Measurements from ENCODE around the gene ISCU.
A peak's percentile ranks its signal among the peaks of the same experiment; 100 is the strongest.

The ISCU gene

DNA sequence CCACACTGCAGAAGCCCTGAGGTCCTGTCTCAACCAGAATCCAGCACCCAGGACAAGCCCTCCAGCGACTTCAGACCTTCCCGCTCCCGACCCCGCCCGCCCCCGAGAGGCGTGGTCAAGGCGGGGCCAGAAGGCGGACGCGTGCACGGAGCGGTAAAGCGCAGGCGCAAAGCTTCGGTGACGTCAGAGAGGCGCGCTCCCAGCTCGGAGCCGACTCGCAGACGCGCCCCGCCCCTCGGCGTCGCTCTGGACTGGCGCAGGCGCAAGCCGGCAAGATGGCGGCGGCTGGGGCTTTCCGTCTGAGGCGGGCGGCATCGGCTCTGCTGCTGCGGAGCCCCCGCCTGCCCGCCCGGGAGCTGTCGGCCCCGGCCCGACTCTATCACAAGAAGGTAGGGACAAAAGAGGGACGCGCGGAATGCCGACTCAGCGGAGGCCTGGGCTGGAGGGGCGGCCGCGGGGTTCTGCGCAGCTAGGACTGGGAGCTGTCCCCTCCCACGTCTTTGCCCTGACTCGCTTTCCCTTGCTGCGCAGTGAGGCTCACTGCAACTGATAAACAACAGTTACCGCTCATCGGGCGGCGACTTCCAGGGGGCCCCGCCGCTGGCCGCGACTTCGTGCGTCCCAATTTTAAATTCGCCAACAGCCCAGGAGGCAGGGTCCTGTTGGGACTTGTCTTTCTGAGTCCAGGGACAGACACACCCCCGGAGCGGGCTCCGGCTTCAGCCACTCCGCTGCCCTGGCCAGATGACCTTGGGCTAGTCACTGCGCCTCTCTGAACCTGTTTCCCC lies at the start of gene ISCU:
TSS of gene ISCU (plus strand) at position 249 of the 788 bp plus-strand sequence. CDS start at position 276, 27 bp downstream.
- intact Hi-C loops (cut with DNase I): loop anchor here (2.0 to 10.0 kb wide), 5 partner anchors 45 to 530 kb away; partner anchors contain the start of genes ALKBH2, CORO1C and FICD
- DNase-seq: peak; percentile 91 to 100 (median 98)

DNA sequence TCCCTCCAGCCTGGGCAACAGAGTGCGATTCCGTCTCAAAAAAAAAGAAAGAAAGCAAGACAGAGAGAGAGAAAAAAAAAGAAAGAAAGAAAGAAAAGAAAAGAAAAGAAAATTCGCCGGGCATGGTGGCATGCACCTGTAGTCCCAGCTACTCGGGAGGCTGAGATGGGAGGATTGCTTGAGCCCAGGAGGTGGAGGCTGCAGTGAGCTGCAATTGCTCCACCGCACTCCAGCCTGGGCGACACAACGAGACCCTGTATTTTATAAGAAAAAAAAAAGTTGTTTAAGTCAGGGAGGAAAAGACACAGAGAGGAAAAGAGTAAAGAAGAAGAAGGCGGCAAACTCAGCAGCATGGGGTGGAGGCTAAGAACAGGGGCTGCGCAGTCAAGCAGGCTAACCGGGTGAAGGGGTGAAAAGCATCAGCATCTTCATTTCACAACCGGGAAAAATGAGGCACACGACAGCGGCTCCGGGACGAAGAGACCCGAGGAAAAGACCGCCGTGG lies 47.9 kb upstream of the ISCU start:
- DNase-seq: no peak
- intact Hi-C loops (cut with DNase I): loop anchor here (5.0 to 10.0 kb wide), 2 partner anchors 600 to 832 kb away; no protein-coding TSS in a partner anchor

DNA sequence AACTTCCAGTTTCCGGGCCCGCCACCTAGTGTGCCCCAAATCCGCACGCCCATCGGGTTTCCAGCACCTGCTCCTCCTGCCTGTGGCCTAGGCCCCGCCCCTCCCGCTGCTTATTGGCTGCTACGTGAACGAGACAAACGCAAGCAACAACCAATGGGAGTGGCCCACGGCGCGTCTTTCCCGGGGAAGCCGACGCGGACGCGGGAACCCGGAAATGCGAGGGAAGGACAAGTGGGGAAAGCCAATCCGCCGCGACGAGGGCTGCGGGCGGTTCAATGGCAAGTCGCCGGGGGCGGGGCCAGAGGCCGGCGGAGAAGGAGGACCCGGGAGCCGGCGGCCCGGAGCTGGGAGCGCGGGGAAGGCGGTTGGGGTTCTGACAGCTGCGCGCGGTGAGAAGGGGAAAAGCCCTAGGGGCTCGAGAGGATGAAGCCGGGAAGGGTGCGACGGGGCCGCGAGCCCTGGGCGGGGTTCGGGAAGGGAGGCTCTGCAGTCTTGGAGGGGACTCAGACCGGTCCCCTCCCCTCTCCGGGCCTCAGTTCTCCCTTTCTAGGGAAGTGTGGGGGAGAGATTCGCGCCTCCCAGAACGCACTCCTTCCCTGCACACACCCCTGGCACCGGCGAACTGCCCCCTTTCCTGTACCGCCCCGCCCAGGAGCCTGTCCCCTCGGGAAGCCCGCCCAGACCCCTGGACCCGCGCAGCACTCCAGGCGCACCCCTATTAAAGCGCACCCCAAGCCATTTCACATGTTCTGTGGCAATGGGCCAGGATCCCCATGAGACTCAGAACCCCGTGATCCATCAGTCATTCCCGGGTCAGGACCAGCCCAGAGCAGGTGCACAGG lies 47.2 kb upstream of the ISCU start, which contains the start of gene FICD:
TSS of gene FICD (plus strand) at position 305 of the 842 bp plus-strand sequence. CDS start 1,696 bp downstream, outside the sequence.
- intact Hi-C loops (cut with DNase I): loop anchor here (5.0 to 10.0 kb wide), 3 partner anchors 47 to 833 kb away; partner anchors contain the start of genes ISCU and SART3
- peak; percentile 100 for DNase-seq

DNA sequence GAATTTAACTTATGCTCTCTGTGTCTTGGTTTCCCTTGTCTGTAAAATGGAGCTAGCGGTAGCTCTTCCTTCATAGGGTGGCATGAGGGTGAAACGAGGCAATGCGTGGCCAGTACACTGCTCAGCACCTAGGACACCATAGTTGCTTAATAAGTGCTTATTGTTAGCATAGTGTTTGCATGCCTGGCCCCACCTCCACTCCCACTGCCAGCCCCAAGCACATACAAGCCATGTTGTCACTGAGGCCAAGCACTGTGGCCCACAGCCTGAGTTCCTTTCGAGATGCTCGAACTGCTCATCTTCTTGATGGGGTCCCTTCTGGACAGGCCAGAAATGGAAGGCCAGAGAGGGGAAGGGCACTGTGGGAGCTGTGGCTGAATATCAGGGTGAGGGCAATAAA lies 46.5 kb upstream of the ISCU start:
- intact Hi-C loops (cut with DNase I): loop anchor here (5.0 to 10.0 kb wide), 2 partner anchors 46 to 601 kb away; partner anchors contain the start of genes ISCU and SART3

DNA sequence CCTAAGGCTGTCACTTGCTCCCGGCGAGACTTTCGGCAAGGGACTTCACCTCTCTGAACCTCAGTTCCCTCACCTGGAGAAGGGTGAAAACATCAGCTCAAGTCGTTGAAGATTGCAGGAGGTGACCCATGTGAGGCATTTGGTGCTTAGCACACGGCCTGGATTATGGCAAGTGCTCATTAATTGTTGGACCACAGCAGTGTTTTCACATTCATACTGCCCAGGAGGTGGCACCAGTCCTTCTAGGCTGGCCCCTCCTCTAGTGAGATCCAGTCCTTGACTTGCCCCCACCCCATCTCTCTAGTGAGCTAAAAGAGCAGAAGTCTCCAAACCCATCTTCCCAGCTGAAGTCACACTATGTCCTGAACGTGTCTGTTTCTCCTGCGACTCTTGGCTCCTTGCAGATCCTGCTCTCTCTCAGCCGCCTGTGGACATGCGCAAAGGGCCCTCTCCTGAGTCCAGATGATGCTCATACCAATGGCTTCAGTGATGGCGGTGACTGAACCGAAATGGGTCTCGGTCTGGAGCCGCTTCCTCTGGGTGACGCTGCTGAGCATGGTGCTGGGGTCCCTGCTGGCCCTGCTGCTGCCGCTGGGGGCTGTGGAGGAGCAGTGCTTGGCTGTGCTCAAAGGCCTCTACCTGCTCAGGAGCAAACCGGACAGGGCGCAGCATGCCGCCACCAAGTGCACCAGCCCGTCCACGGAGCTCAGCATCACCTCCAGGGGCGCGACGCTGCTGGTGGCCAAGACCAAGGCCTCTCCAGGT lies 45.7 kb upstream of the ISCU start:
- no peak for DNase-seq
- intact Hi-C loops (cut with DNase I): loop anchor here (5.0 to 10.0 kb wide), 2 partner anchors 46 to 602 kb away; partner anchors contain the start of genes ISCU and SART3

More for the DNA sequence above, 46.5 kb upstream of the ISCU start:
- DNase-seq: no peak

DNA sequence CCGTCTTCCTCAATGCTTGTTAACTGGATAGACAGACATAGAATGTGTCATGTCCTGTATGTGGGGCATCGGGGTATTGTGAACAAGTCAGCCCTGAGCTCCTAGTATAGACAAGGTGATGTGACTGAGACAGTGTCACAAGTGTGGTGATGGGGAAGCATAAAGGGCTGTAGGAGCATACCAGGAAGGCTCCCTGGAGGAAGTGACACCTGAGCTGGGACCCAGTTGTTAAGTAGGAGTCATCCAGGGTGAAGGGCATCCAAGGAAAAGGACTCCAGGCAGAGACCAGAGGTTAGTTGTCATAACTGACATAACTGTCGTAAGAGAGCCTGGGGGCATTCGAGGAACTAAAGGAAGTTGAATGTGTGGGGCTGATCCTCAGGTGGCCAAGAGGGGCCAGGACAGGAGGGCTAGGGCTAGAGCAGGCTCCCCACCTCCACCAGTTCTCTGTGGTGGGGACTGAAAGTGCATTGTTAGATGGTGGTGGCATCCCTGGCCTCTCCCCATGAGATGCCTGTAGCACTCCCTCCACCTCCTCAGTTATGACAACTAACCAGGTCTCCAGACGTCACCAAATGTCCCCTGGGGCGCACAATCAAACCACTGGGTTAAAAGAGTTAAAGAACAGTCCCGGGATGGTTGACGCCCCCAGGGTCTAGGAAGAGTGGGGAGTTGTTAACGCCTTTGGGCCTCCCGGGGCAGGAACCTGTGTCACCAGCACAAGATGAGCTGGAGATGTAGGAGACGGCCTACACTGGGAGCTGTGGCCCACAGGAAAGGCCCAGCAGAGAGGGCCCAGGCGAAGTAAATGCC lies 44.9 kb upstream of the ISCU start:
- intact Hi-C loops (cut with DNase I): loop anchor here (5.0 to 10.0 kb wide), 2 partner anchors 45 to 603 kb away; partner anchors contain the start of genes ISCU and SART3
- no peak for DNase-seq

DNA sequence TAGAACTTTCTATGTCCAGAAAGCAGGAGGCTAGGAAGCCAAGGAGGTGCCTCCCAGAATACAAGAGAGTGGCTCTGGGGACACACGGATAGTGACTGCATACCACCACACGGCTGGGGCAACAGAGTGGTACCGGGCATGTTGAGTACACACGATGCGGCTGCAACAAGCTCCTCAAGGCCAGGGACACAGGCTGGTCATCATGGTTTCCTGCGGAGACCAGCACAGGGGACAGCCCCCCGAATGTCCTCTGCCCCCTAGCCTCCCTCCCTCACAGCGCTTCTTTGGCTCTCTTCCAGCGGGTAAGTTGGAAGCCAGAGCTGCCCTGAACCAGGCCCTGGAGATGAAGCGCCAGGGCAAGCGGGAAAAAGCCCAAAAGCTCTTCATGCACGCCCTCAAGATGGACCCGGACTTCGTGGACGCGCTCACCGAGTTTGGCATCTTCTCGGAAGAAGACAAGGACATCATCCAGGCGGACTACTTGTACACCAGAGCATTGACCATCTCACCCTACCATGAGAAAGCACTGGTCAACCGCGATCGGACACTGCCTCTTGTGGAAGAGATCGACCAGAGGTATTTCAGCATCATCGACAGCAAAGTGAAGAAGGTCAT lies 44.2 kb upstream of the ISCU start:
- no peak for DNase-seq
- intact Hi-C loops (cut with DNase I): loop anchor here (5.0 to 10.0 kb wide), 2 partner anchors 44 to 603 kb away; partner anchors contain the start of genes ISCU and SART3

DNA sequence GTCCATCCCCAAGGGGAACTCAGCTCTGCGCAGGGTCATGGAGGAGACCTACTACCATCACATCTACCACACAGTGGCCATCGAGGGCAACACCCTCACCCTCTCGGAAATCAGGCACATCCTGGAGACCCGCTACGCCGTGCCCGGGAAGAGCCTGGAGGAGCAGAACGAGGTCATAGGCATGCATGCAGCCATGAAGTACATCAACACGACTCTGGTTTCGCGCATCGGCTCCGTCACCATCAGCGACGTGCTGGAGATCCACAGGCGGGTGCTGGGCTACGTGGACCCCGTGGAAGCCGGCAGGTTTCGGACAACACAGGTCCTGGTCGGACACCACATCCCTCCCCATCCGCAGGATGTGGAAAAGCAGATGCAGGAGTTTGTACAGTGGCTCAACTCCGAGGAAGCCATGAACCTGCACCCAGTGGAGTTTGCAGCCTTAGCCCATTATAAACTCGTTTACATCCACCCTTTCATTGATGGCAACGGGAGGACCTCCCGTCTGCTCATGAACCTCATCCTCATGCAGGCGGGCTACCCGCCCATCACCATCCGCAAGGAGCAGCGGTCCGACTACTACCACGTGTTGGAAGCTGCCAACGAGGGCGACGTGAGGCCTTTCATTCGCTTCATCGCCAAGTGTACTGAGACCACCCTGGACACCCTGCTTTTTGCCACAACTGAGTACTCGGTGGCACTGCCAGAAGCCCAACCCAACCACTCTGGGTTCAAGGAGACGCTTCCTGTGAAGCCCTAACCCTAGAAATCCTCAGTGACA lies 43.5 kb upstream of the ISCU start:
- intact Hi-C loops (cut with DNase I): loop anchor here (5.0 to 10.0 kb wide), 2 partner anchors 43 to 604 kb away; partner anchors contain the start of genes ISCU and SART3
- DNase-seq: no peak

DNA sequence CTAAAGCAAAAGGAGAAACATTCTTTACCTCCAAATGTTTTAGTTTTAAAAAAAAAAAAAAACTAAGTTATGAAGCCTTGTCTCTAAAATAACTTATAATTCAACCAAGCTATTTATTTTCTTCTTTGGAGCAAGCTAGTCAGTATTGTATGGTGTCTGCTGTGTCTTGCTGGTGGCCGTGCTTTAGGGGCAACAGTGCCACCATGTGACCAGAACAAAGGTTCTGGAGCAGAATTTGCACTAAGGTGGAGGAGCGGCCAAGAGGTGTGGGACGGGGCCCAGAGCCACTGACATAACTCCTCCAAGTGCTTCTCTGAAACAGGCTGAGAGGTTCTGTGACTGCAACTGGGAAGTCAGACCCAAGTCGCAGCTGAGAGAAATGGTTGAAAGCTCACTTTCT lies 42.8 kb upstream of the ISCU start:
- intact Hi-C loops (cut with DNase I): loop anchor here (5.0 to 10.0 kb wide), 2 partner anchors 43 to 605 kb away; partner anchors contain the start of genes ISCU and SART3
- DNase-seq: peak in 3 of 42 donors; percentile 21 to 45 (median 26)

DNA sequence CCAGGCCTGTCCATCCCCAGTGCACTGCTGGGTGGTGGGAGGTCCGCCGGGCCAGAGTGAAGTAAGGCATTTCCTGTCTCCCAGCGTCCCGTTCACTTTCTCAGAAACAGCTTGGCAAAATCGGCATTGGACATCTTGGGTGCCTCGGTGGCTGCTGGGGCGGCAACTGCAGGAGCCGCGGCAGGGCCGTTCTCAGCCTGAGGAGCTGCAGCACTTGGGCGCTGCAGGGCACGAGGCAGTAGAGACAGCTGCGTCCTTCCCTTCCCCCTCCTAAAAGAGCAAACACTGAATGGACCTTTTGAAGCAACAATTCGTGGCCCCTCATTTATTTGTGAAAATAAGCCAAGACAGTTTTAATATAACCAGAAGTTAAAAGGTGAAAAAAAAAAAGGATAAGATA lies 39.0 kb upstream of the ISCU start:
- peak in 17 of 42 donors; percentile 26 to 63 (median 48) for DNase-seq
- intact Hi-C loops (cut with DNase I): no loop called here

DNA sequence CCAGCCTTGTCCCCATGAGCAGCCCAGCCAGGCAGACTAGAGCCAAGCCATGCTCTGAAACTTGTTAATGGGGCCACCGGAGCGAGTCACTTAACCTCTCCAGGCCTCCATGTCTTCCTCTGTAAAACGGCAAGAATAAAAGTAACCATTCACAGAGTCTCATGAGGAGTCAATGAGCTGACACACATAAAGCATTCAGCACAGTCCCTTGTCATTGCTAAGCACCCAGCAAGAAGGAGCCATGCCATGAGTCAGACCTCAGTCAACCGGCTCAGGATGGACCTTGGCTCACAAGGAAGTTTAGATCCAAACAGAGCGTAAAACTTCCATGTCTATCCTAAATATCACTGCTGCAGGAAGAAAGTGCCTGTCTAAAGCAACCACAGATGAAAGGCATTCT lies 36.7 kb upstream of the ISCU start:
- DNase-seq: no peak
- intact Hi-C loops (cut with DNase I): no loop called here

DNA sequence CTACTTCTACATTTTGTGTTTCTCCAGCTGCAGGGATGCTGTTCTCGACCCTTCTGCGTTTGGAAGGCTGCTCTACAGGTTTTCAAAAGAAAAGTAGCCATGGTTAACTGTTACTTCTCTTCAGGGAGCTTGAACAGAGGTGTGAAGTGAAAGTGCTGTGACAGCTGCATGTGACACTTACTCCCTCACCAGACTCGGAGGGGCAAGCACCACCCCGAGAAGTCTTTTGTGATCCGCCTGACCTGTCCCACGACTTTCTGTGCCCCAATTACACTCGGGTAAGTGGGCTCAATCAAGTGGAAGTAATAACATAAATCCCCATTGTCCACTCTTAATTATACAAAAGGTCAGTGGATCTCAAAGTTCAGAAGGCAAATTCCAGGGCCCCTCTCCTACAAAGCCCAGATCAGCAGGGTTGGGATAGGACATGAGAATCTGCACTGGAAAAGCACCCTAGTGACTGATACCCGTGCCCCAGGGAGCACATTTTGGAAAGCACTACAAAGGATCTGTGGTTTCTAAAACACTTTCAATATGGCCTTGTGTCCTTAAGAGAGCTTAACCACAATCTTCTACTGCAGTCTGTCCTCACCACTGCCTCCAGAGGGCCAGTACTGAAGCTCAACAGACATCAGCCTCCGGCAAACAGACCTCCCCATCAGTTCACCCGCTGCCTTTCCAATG lies 35.8 kb upstream of the ISCU start:
- intact Hi-C loops (cut with DNase I): no loop called here
- no peak for DNase-seq

DNA sequence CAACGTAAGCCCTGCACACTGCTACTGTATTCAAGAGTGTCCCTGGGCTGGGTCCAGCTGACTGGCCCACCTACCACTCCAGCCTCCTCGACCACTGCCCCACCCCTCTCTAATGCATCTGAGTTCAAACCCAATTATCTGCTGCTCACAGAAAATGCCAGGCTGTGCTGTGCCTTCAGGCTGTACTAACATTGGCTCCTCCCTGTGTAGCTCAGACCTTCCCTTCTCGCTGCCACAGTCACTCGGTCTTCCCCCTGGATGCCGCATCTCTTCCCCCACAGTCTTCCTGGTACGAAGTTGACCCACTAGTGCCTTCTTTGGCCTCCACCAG lies 35.3 kb upstream of the ISCU start:
- no peak for DNase-seq
- intact Hi-C loops (cut with DNase I): no loop called here

DNA sequence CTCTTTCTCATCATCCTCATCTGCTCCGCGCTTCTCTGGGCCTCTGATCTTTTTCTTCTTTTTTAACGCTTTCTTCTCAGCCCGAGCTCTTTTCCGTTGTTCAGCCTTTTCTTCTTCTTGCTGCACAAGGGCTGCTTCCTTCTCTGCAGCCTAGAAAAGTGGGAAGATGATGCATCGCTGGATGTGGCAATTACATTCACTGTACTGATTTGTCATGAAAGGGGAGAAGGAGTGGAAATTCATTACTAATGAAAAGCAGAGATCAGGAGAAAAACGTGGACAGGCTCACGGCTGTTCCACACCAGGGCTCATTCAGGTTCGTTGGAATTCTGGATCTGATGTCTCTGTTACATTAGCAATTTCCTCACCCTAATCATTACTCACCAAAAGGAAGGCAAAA lies 32.2 kb upstream of the ISCU start:
- intact Hi-C loops (cut with DNase I): no loop called here
- peak in 6 of 42 donors; percentile 37 to 64 (median 46) for DNase-seq

DNA sequence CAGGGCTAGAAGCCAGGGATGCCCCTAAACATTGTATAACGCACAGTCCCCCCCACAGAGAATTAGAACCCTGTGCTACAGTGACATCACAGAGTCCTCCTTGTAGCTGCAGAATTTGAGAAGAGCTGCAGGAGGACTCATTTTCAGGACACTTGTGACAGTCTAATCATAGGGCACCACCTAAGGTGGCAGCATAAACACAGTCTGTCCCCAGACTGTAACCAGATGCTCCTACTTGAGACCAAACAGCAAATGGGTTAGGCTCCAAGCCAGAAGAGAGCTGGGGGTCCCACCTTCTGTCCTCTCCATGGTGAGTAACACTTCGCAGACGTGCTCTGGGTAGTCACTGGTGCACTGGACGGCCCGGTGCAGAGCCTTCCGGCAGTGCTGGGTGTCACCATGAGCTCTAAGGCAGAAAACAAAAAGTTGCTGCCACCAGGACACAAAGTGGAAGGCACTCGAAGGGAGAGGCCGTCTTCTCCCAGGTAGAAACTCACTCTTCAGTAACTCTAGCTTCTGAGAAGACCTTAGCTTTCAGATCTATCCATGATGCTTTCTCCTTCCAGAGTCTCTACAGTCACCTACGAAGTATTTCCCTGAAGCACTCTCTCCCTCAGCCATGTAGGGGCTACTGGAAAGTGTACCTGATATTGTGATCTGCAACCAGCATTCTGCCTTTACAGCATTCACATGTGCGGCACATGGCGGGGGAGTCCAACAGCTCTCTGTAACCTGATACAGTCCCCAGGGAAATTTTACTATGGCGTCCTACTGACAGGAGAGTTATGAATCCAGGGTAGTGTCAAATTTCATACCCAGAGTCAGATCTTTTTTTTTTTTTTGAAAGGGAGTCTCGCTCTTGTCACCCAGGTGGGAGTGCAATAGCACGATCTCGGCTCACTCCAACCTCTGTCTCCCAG lies 30.2 kb upstream of the ISCU start:
- intact Hi-C loops (cut with DNase I): no loop called here
- no peak for DNase-seq
